Suprapubic skin (tissue), 4 donors: ENCODE results near the gene PRKCQ. TPM values are rescaled to one million over a fixed set of nuclear protein-coding genes. Genes with fewer than 3 reads are reported as not detected.

Experiments
- DNase-seq, 2 donors: peaks; one replicate each; pipeline ENCODE4 v3.0.0-alpha.2; 2019; ENCODE audit warnings: low spot score in 2 of 2
- H3K27ac ChIP-seq: fragments of 200-600 bp; sonication (generic); one replicate; pipeline ENCODE4 v1.5.1; 2019
- H3K27me3 ChIP-seq: fragments of 200-600 bp; sonication (generic); one replicate; pipeline ENCODE4 v1.5.1; 2019
- H3K36me3 ChIP-seq: fragments of 200-600 bp; sonication (generic); one replicate; pipeline ENCODE4 v1.5.1; 2019
- H3K4me1 ChIP-seq: fragments of 200-600 bp; sonication (generic); one replicate; pipeline ENCODE4 v1.5.1; 2019
- H3K4me3 ChIP-seq: fragments of 200-600 bp; sonication (generic); one replicate; pipeline ENCODE4 v1.5.1; 2019; ENCODE audit warnings: mild to moderate bottlenecking
- H3K9me3 ChIP-seq: fragments of 200-600 bp; sonication (generic); one replicate; pipeline ENCODE4 v1.5.1; 2019
- EP300 ChIP-seq: sonication (generic); formaldehyde crosslinking; IDR thresholded peaks from one replicate; pipeline ENCODE4 v1.6.1; 2017; ENCODE audit warnings: antibody characterized with exemption
- POLR2A ChIP-seq, 2 donors: fragments of 450-650 bp; IDR thresholded peaks; one replicate each; pipeline ENCODE4 v1.6.1; 2017; ENCODE audit warnings: antibody characterized with exemption in 2 of 2, mild to moderate bottlenecking in 2 of 2, moderate library complexity in 2 of 2
- POLR2AphosphoS5 ChIP-seq, 3 donors: sonication (generic); formaldehyde crosslinking; IDR thresholded peaks; one replicate each; pipeline ENCODE4 v1.6.1; 2017; ENCODE audit warnings: antibody characterized with exemption in 3 of 3
- WGBS: methylation state at CpG from one replicate; pipeline ENCODE4 v1.1.5; 2018; 5-methylcytosine and 5-hydroxymethylcytosine counted together
- total RNA-seq, 4 donors: library from RNA; depleted of rRNA; stranded (reverse); fragments of >200 nt; gene quantifications; one replicate each; pipeline ENCODE4 v1.1.0, GENCODE V29; 2016
- TF ChIP-seq, protein P1 (sequence below), 2 donors: fragments of 200-600 bp in 1 of 2; fragments of 450-650 bp in 1 of 2; sonication (generic) in 1 of 2; IDR thresholded peaks; one replicate each; pipeline ENCODE4 v1.5.1; 2016 to 2019; ENCODE audit warnings: antibody characterized with exemption in 2 of 2, mild to moderate bottlenecking in 1 of 2, moderate library complexity in 1 of 2

PRKCQ gene
- total RNA-seq, 4 donors from 2014 or later, result 0.51 to 1.0 TPM; not detected in 2

DNA sequence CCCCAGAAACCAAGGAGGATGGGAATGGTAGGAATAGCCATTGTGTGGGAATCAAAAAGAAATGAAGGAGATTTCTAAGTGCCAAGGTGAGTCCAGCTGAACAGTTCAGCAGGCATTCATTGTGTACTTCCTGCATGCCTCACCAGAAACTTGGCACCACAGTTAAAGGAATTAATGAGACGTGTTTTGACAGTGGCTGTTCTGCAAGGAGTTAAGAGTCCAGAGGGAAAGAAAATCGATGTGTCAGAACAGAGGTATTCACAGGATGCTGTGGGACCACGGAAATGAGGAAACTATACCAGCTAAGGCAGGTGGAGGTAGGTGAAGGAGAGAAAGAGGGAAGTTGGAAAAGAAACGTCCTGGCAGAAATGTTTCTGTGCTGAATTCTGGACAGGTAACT, 78.1 kb downstream of the PRKCQ start:
- Histone ChIP-seq H3K27ac (no peak overlapping the region), H3K9me3 (no peaks in the 10 kb centered on the region), H3K4me3 (no peak overlapping the region), H3K27me3 (no peaks in the 10 kb centered on the region), H3K36me3 (no peaks in the 10 kb centered on the region), H3K4me1 (no peaks in the 10 kb centered on the region)
- TF ChIP-seq, protein P1, sequence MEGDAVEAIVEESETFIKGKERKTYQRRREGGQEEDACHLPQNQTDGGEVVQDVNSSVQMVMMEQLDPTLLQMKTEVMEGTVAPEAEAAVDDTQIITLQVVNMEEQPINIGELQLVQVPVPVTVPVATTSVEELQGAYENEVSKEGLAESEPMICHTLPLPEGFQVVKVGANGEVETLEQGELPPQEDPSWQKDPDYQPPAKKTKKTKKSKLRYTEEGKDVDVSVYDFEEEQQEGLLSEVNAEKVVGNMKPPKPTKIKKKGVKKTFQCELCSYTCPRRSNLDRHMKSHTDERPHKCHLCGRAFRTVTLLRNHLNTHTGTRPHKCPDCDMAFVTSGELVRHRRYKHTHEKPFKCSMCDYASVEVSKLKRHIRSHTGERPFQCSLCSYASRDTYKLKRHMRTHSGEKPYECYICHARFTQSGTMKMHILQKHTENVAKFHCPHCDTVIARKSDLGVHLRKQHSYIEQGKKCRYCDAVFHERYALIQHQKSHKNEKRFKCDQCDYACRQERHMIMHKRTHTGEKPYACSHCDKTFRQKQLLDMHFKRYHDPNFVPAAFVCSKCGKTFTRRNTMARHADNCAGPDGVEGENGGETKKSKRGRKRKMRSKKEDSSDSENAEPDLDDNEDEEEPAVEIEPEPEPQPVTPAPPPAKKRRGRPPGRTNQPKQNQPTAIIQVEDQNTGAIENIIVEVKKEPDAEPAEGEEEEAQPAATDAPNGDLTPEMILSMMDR (IDR thresholded peaks at IDR 0.05), result no peak
- TF ChIP-seq POLR2A (IDR thresholded peaks at IDR 0.05), result no peak
- no peak for TF ChIP-seq EP300
- TF ChIP-seq POLR2AphosphoS5 (IDR thresholded peaks at IDR 0.05), result no peak
- DNase-seq, result no peak
- WGBS, result 37% methylated on average over 4 of the region's 4 CpGs

DNA sequence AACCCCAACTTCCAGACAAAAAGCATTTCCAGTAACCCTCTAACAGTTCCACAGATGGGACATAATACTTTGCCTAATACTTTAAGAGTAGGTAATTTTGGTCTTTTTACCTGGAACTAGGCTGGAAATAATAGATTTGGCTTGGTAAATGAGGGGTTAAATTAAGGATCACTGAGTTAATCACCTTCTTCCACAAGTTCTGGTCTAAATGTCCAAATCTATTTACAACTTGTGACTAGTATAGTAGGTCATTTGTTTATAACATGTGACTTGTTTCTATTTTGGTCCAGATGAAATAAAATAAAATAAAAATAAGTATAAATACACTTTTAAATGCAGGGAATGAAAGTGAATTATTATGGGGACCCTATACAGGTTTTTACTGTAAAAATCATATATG, 80.1 kb downstream of the PRKCQ start:
- H3K27ac ChIP-seq, result no peak overlapping the region

DNA sequence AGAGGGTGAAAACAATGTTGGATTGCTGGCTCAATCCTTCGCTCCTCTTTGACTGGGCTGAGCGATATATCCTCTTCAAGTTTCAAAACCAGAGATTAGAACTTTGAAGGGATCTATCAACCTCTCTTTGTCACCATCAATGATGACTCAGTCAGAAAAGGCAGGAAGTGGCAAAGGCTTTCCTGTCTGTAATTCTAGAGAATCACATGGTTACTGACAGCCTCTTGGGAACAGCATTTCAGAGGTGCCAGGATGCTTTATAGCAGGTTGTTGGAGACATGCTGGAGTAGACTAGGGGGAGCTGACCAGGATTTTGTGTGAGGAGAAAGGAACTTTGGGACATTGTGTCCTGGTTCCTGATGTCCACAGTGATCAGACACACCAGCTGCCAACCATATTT, 81.3 kb downstream of the PRKCQ start:
- Histone ChIP-seq H3K9me3 (no peaks in the 10 kb centered on the region), H3K4me1 (no peaks in the 10 kb centered on the region), H3K36me3 (no peaks in the 10 kb centered on the region), H3K27me3 (no peaks in the 10 kb centered on the region), H3K4me3 (no peak overlapping the region), H3K27ac (no peak overlapping the region)
- DNase-seq, result no peak
- 83% methylated on average over 2 of the region's 2 CpGs for WGBS
- TF ChIP-seq, protein P1 (IDR thresholded peaks at IDR 0.05), result no peak
- TF ChIP-seq POLR2AphosphoS5 (IDR thresholded peaks at IDR 0.05), result no peak
- no peak for TF ChIP-seq POLR2A (IDR thresholded peaks at IDR 0.05)
- TF ChIP-seq EP300, result no peak

More for the DNA sequence above, 80.1 kb downstream of the PRKCQ start:
- Histone ChIP-seq H3K4me1 (no peaks in the 10 kb centered on the region), H3K4me3 (no peak overlapping the region), H3K27me3 (no peaks in the 10 kb centered on the region), H3K36me3 (no peaks in the 10 kb centered on the region), H3K9me3 (no peaks in the 10 kb centered on the region)
- TF ChIP-seq POLR2AphosphoS5 (IDR thresholded peaks at IDR 0.05) (no peak), EP300 (no peak), POLR2A (IDR thresholded peaks at IDR 0.05) (no peak)
- TF ChIP-seq, protein P1 (IDR thresholded peaks at IDR 0.05), result no peak
- no peak for DNase-seq

DNA sequence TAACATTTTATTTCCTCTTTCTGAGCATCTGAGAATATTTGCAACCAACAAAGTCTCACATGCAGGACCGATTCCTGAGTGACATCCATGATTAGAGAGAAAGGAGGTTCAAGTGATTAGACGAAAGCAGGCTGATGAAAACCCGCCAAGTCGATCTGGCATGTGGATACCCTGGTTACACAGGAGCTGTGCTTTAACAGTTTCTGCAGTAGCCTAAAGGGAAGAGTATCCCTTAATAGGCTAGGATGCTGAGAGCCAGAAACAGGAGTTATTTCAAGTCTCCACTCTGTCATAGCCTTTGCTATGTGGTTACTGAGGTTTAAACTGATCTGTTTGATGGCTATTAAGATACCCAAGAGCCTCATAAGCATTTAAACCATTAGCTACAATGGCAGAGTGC, 82.5 kb downstream of the PRKCQ start:
- 72% methylated on average over 4 of the region's 4 CpGs for WGBS
- TF ChIP-seq EP300 (no peak), POLR2AphosphoS5 (IDR thresholded peaks at IDR 0.05) (no peak), POLR2A (IDR thresholded peaks at IDR 0.05) (no peak)
- TF ChIP-seq, protein P1 (IDR thresholded peaks at IDR 0.05), result no peak
- DNase-seq, result no peak

DNA sequence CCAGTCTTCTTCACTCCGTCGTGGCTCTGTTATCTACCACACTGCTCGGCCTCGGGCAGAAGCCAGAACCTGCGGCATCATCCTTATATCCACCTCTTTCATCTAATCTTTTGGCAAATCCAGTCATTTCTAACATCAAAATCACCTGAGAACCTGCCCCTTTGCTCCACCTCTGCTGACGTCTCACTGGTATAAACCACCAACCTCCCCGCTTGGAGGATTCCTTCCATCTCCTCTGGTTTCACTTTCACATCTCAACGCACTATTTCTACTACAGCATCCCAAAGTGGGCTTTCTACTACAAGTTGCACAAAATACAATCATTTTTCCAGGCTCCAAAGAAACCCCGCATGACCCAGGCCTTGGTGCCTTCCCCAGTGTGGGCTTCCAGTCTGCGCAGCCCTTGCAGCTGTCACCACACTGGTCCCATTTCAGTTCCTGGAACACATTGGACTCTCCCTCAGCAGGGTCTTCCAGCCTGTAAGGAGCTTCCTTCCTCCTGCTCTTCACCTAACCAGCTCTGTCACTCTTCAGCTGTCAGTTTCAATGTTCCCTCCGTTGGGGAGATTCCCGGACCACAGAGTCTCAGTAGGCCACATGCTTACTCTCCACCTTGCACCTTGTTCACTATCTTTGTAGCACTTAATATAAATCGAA, 85.0 kb downstream of the PRKCQ start:
- Histone ChIP-seq H3K27ac (no peak overlapping the region), H3K4me3 (no peak overlapping the region), H3K27me3 (peaks cover 14% of the 10 kb centered on the region), H3K36me3 (no peaks in the 10 kb centered on the region), H3K9me3 (no peaks in the 10 kb centered on the region), H3K4me1 (no peaks in the 10 kb centered on the region)
- 82% methylated on average over 13 of the region's 13 CpGs for WGBS
- TF ChIP-seq POLR2AphosphoS5 (IDR thresholded peaks at IDR 0.05) (no peak), POLR2A (IDR thresholded peaks at IDR 0.05) (no peak), EP300 (no peak)
- TF ChIP-seq, protein P1 (IDR thresholded peaks at IDR 0.05), result no peak
- DNase-seq, result no peak

More for the DNA sequence above, 82.5 kb downstream of the PRKCQ start:
- H3K36me3 ChIP-seq, result no peaks in the 10 kb centered on the region
- peaks cover 3% of the 10 kb centered on the region for H3K27me3 ChIP-seq
- no peaks in the 10 kb centered on the region for H3K4me1 ChIP-seq
- no peak overlapping the region for H3K4me3 ChIP-seq
- H3K27ac ChIP-seq, result no peak overlapping the region
- no peaks in the 10 kb centered on the region for H3K9me3 ChIP-seq
